Thyroid gland (tissue), 4 donors: ENCODE measurements around the gene OSBPL3. TPM values are rescaled to one million over a fixed set of nuclear protein-coding genes. Genes with fewer than 3 reads are reported as not detected.

ENCODE experiments used
- DNase-seq, 2 donors: peaks; one replicate each; pipeline ENCODE4 v3.0.0-alpha.2; 2019
- H3K27ac ChIP-seq, 3 donors: fragments of 200-600 bp; sonication (generic); 1 replicate in 2 of 3; 2 replicates in 1 of 3; pipeline ENCODE4 v1.5.1; 2016 to 2019; ENCODE audit warnings: mild to moderate bottlenecking in 1 of 3, moderate library complexity in 1 of 3
- H3K27me3 ChIP-seq: fragments of 200-600 bp; sonication (generic); one replicate; pipeline ENCODE4 v1.5.1; 2019
- H3K36me3 ChIP-seq, 2 donors: fragments of 200-600 bp; sonication (generic); one replicate each; pipeline ENCODE4 v1.5.1; 2016 to 2019
- H3K4me1 ChIP-seq, 2 donors: fragments of 200-600 bp; sonication (generic); one replicate each; pipeline ENCODE4 v1.5.1; 2017 to 2019
- H3K4me3 ChIP-seq, 3 donors: fragments of 200-600 bp; sonication (generic); replicated peaks in 1 of 3; 1 replicate in 2 of 3; 2 replicates in 1 of 3; pipeline ENCODE4 v1.5.1; 2016; ENCODE audit warnings: mild to moderate bottlenecking in 1 of 3
- H3K9me3 ChIP-seq: fragments of 200-600 bp; sonication (generic); one replicate; pipeline ENCODE4 v1.5.1; 2017
- CTCF ChIP-seq, 6 experiments: fragments of 200-600 bp in 3 of 6; fragments of 450-650 bp in 3 of 6; sonication (generic) in 3 of 6; IDR thresholded peaks; one replicate each; pipeline ENCODE4 v1.5.1; 2016 to 2019; ENCODE audit warnings: antibody characterized with exemption in 6 of 6, mild to moderate bottlenecking in 2 of 6, inconsistent platforms in 1 of 6, moderate library complexity in 1 of 6
- POLR2A ChIP-seq, 2 donors: fragments of 450-650 bp; IDR thresholded peaks; one replicate each; pipeline ENCODE4 v1.6.1; 2017; ENCODE audit warnings: antibody characterized with exemption in 2 of 2, mild to moderate bottlenecking in 2 of 2, moderate library complexity in 1 of 2
- WGBS, 2 donors: methylation state at CpG; one replicate each; pipeline ENCODE4 v1.1.5; 2017; 5-methylcytosine and 5-hydroxymethylcytosine counted together
- intact Hi-C: fragments of 100-400 bp; cut with DNase I; formaldehyde crosslinking; loops from one replicate; pipeline ENCODE4 v1.15.1; 2023
- total RNA-seq, 4 donors: library from RNA; depleted of rRNA; stranded (reverse); fragments of >200 nt; gene quantifications; one replicate each; pipeline ENCODE4 v1.2.3, GENCODE V29; 2016

OSBPL3 gene
- total RNA-seq, 4 donors from 2014 or later: 22.1 to 41.7 (median 34.3) TPM

- DNase-seq: no peak
- no peak for TF ChIP-seq CTCF (IDR thresholded peaks at IDR 0.05)
- TF ChIP-seq POLR2A (IDR thresholded peaks at IDR 0.05): no peak
- Histone ChIP-seq H3K4me1 (peaks cover 28 to 52% of the 10 kb centered on the region in 2 donors), H3K4me3 (no peak overlapping the region), H3K27me3 (no peaks in the 10 kb centered on the region), H3K9me3 (no peaks in the 10 kb centered on the region), H3K27ac (peak overlapping the region; percentile 63 to 85 (median 78)), H3K36me3 (no peaks in the 10 kb centered on the region)
- intact Hi-C loops: loop anchor here (10.0 kb wide), 1 partner anchor 90 kb away; no protein-coding TSS in a partner anchor
- 62 to 66% methylated on average over 6 of the region's 6 CpGs for WGBS, 2 donors
These were observed 95.6 kb downstream of the OSBPL3 start for GRCh38 chr7:24884401-24884800.

GRCh38 chr7:24883622-24884013, 96.4 kb downstream of the OSBPL3 start:
- Histone ChIP-seq H3K4me3 (no peak overlapping the region), H3K27ac (peak overlapping the region; percentile 63 to 85 (median 78)), H3K9me3 (no peaks in the 10 kb centered on the region), H3K27me3 (no peaks in the 10 kb centered on the region), H3K4me1 (peaks cover 28 to 52% of the 10 kb centered on the region in 2 donors), H3K36me3 (no peaks in the 10 kb centered on the region)
- TF ChIP-seq CTCF (IDR thresholded peaks at IDR 0.05) (no peak), POLR2A (IDR thresholded peaks at IDR 0.05) (no peak)
- no peak for DNase-seq
- WGBS, 2 donors: 44 to 48% methylated on average over 1 of the region's 1 CpG
- intact Hi-C loops: loop anchor here (10.0 kb wide), 1 partner anchor 91 kb away; no protein-coding TSS in a partner anchor

- peak; percentile 82 to 88 for DNase-seq
- H3K27me3 ChIP-seq: no peaks in the 10 kb centered on the region
- peaks cover 28 to 55% of the 10 kb centered on the region in 2 donors for H3K4me1 ChIP-seq
- no peaks in the 10 kb centered on the region for H3K36me3 ChIP-seq
- WGBS, 2 donors: 13 to 17% methylated on average over 3 of the region's 3 CpGs
- TF ChIP-seq POLR2A (IDR thresholded peaks at IDR 0.05) (no peak), CTCF (IDR thresholded peaks at IDR 0.05) (no peak)
- H3K9me3 ChIP-seq: no peaks in the 10 kb centered on the region
- peak overlapping the region; percentile 63 to 85 (median 78) for H3K27ac ChIP-seq
- intact Hi-C loops: loop anchor here (10.0 kb wide), 1 partner anchor 92 kb away; no protein-coding TSS in a partner anchor
- no peak overlapping the region for H3K4me3 ChIP-seq
These were observed 96.9 kb downstream of the OSBPL3 start for GRCh38 chr7:24882989-24883621.

- WGBS, 2 donors: 82% methylated on average over 4 of the region's 4 CpGs
- no peak overlapping the region for H3K4me3 ChIP-seq
- peaks cover 28 to 61% of the 10 kb centered on the region in 2 donors for H3K4me1 ChIP-seq
- DNase-seq: no peak
- H3K36me3 ChIP-seq: no peaks in the 10 kb centered on the region
- peak overlapping the region; percentile 63 to 85 (median 78) for H3K27ac ChIP-seq
- TF ChIP-seq POLR2A (IDR thresholded peaks at IDR 0.05) (no peak), CTCF (IDR thresholded peaks at IDR 0.05) (no peak)
- no peaks in the 10 kb centered on the region for H3K27me3 ChIP-seq
- intact Hi-C loops: loop anchor here (10.0 kb wide), 1 partner anchor 93 kb away; no protein-coding TSS in a partner anchor
- H3K9me3 ChIP-seq: no peaks in the 10 kb centered on the region
These were observed 98.4 kb downstream of the OSBPL3 start for GRCh38 chr7:24881623-24882022.

- intact Hi-C loops: loop anchor here (10.0 kb wide), 1 partner anchor 94 kb away; no protein-coding TSS in a partner anchor
- H3K27me3 ChIP-seq: no peaks in the 10 kb centered on the region
These were observed 99.1 kb downstream of the OSBPL3 start for GRCh38 chr7:24880886-24881285.

More at GRCh38 chr7:24880886-24881285, 99.1 kb downstream of the OSBPL3 start:
- DNase-seq: peak; percentile 23 to 24
- Histone ChIP-seq H3K4me3 (no peak overlapping the region), H3K9me3 (no peaks in the 10 kb centered on the region), H3K36me3 (no peaks in the 10 kb centered on the region), H3K4me1 (peaks cover 28 to 60% of the 10 kb centered on the region in 2 donors), H3K27ac (peak overlapping the region; percentile 5 to 78 (median 48))
- TF ChIP-seq CTCF (IDR thresholded peaks at IDR 0.05): peak in 1 of 6 experiments; percentile 13
- no peak for TF ChIP-seq POLR2A (IDR thresholded peaks at IDR 0.05)
